GM12872 (cell line): ENCODE results near the gene RNF213.

ENCODE experiments used
- CTCF ChIP-seq: IDR thresholded peaks from 3 replicates; pipeline ENCODE4 v1.5.1; 2011; ENCODE audit warnings: low read depth, mild to moderate bottlenecking, low read length, moderate library complexity; ENCODE audit not compliant: insufficient read depth

RNF213 gene

GRCh38 chr17:80413771-80414507 is 153.3 kb downstream of the RNF213 start:
- TF ChIP-seq CTCF: no peak

DNA sequence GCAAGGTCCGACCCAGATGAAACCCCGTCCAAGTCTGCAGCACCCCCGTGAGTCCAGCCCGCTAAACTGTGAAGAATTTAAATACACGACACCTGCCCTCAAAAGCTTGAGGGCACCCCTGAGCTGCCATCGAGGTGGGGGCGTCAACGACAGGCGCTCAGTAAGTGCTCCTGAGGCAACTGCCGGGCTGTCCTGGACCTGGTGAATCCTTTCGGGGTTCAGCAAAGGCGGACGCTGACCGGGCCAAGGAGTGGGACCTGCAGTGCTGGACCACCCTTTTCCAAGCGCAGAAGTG is 153.8 kb downstream of the RNF213 start:
- no peak for TF ChIP-seq CTCF

DNA sequence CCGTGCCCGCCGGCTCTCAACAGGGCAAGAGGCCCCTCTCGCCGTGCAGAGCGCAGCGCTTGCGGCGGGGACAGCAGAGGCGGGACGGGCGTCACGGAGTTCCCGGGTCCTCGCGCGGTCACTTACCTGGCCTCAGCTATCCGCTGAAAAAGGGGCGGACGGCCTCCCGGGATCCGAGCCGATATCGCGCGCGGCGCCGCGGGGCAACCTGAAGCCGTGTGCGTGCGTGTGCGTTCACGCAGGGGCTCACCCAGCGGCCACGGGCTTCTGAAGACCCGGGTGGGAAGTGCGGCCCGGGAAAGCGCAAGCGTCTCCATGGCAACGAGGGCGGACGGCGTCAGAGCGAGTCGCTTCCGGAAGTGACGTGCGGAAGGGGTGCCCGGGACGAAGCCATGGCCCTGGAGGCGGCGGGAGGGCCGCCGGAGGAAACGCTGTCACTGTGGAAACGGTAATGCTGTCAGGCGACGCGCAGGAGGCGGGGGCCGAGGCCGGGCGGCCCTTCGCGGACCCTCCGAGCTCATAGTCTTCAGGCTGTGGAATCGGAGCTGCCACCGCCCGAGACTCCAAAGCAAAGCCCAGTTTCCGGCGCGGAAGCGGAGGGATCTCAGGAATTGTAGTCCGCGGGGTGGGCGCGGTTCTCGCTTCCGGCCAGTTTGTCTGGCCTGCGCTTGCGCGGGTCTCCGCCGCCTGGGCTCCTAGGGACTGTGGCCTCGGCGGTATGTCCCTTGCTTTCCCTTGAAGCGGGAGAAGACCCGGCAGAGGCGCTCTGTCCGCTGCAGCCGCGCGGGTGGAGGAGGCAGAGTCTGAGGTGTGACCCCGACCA is 154.4 kb downstream of the RNF213 start, which contains the start of gene ENDOV:
Gene ENDOV (plus strand): TSS at position 365 of the 823 bp plus-strand sequence. CDS start 28 bp downstream, at position 393.
- TF ChIP-seq CTCF: no peak

GRCh38 chr17:80415626-80416137 is 155.0 kb downstream of the RNF213 start:
- no peak for TF ChIP-seq CTCF

GRCh38 chr17:80416260-80416939 is 155.7 kb downstream of the RNF213 start:
- TF ChIP-seq CTCF: no peak

DNA sequence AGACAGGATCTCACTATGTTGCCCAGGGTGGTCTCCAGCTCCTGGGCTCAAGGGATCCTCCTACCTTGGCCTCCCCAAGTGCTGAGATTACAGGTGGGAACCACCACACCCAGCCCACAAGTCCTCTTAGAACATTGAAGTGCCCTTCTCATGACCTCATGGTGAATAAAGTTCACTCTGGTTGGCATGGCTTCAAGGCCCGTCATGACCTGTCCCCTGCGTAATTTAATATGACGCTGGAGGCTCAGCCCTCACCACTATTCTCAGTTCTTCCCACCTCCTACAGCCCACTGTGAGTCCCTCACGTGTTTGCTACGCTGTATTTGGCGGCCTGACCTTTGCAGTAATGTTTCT is 156.3 kb downstream of the RNF213 start:
- TF ChIP-seq CTCF: no peak

DNA sequence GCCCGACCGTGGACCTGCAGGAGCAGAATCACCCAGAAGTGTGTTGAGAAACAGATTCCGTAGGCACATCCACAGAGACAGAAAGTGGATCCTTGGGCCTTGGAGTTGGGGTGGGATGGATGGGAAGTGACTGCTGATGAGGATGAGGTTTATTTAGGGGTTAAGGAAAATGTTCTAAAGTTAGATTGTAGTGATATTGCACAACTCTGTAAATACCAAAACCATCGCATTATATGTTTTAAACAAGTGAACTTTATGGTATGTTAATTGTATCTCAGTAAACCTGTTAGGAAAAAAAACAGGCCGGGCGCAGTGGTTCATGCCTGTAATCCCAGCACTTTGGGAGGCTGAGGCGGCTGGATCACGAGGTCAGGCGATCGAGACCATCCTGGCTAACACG is 157.9 kb downstream of the RNF213 start:
- TF ChIP-seq CTCF: no peak
